Measurements from ENCODE around the gene PCSK2. TPM values are rescaled to one million over a fixed set of nuclear protein-coding genes. Genes with fewer than 3 reads are reported as not detected.

Gene PCSK2
- total RNA-seq, 2 donors from 2014 or later: 0.18 to 2.7 TPM

GRCh38 chr20:17197041-17197440 lies 29.8 kb upstream of the PCSK2 start:
- no peak for DNase-seq (ENCODE audit: low spot score)
- H3K9me3 ChIP-seq: no peaks in the 10 kb centered on the region
- H3K36me3 ChIP-seq: no peaks in the 10 kb centered on the region
- no peaks in the 10 kb centered on the region for H3K4me1 ChIP-seq (replicated peaks)
- intact Hi-C loops (cut with DNase I): no loop called here
- H3K27me3 ChIP-seq (replicated peaks; ENCODE audit: insufficient read depth): no peaks in the 10 kb centered on the region
- no peak overlapping the region for H3K4me3 ChIP-seq
- WGBS: 31% methylated on average over 2 of the region's 2 CpGs
- no peak overlapping the region for H3K27ac ChIP-seq
- TF ChIP-seq CTCF (IDR thresholded peaks at IDR 0.05) (no peak), POLR2AphosphoS5 (IDR thresholded peaks at IDR 0.05) (no peak), POLR2A (IDR thresholded peaks at IDR 0.05) (no peak)

GRCh38 chr20:17202030-17202429 lies 24.8 kb upstream of the PCSK2 start:
- Histone ChIP-seq H3K9me3 (no peaks in the 10 kb centered on the region), H3K4me1 (replicated peaks) (no peaks in the 10 kb centered on the region), H3K27ac (no peak overlapping the region), H3K4me3 (no peak overlapping the region), H3K36me3 (no peaks in the 10 kb centered on the region), H3K27me3 (replicated peaks; ENCODE audit: insufficient read depth) (no peaks in the 10 kb centered on the region)
- intact Hi-C loops (cut with DNase I): no loop called here
- 70% methylated on average over 2 of the region's 2 CpGs for WGBS
- TF ChIP-seq CTCF (IDR thresholded peaks at IDR 0.05) (no peak), POLR2A (IDR thresholded peaks at IDR 0.05) (no peak), POLR2AphosphoS5 (IDR thresholded peaks at IDR 0.05) (no peak)
- no peak for DNase-seq (ENCODE audit: low spot score)

GRCh38 chr20:17202673-17203072 lies 24.2 kb upstream of the PCSK2 start:
- no peak for TF ChIP-seq POLR2A (IDR thresholded peaks at IDR 0.05)
- no peak for DNase-seq (ENCODE audit: low spot score)
- intact Hi-C loops (cut with DNase I): no loop called here
- no peak overlapping the region for H3K27ac ChIP-seq
- no peaks in the 10 kb centered on the region for H3K36me3 ChIP-seq
- H3K4me3 ChIP-seq: no peak overlapping the region
- H3K4me1 ChIP-seq (replicated peaks): no peaks in the 10 kb centered on the region
- no peaks in the 10 kb centered on the region for H3K9me3 ChIP-seq
- no peaks in the 10 kb centered on the region for H3K27me3 ChIP-seq (replicated peaks; ENCODE audit: insufficient read depth)
- WGBS: 6% methylated on average over 8 of the region's 8 CpGs

GRCh38 chr20:17205084-17205813 lies 21.6 kb upstream of the PCSK2 start:
- Histone ChIP-seq H3K36me3 (no peaks in the 10 kb centered on the region), H3K27me3 (replicated peaks; ENCODE audit: insufficient read depth) (no peaks in the 10 kb centered on the region), H3K4me1 (replicated peaks) (no peaks in the 10 kb centered on the region), H3K4me3 (no peak overlapping the region), H3K9me3 (no peaks in the 10 kb centered on the region), H3K27ac (no peak overlapping the region)
- intact Hi-C loops (cut with DNase I): no loop called here
- no peak for DNase-seq (ENCODE audit: low spot score)
- no peak for TF ChIP-seq POLR2A (IDR thresholded peaks at IDR 0.05)
- TF ChIP-seq CTCF (IDR thresholded peaks at IDR 0.05): no peak
- WGBS: 81% methylated on average over 7 of the region's 7 CpGs

- TF ChIP-seq POLR2A (IDR thresholded peaks at IDR 0.05) (no peak), POLR2AphosphoS5 (IDR thresholded peaks at IDR 0.05) (no peak), CTCF (IDR thresholded peaks at IDR 0.05) (no peak)
- DNase-seq (ENCODE audit: low spot score): no peak
- no peak overlapping the region for H3K27ac ChIP-seq
- H3K4me1 ChIP-seq (replicated peaks): no peaks in the 10 kb centered on the region
- H3K27me3 ChIP-seq (replicated peaks; ENCODE audit: insufficient read depth): no peaks in the 10 kb centered on the region
- H3K36me3 ChIP-seq: no peaks in the 10 kb centered on the region
- no peak overlapping the region for H3K4me3 ChIP-seq
- 57% methylated on average over 3 of the region's 3 CpGs for WGBS
- H3K9me3 ChIP-seq: no peaks in the 10 kb centered on the region
- intact Hi-C loops (cut with DNase I): no loop called here
These were observed 16.5 kb upstream of the PCSK2 start for GRCh38 chr20:17210387-17210786.
